ENCODE results near the gene MBNL1.

DNA sequence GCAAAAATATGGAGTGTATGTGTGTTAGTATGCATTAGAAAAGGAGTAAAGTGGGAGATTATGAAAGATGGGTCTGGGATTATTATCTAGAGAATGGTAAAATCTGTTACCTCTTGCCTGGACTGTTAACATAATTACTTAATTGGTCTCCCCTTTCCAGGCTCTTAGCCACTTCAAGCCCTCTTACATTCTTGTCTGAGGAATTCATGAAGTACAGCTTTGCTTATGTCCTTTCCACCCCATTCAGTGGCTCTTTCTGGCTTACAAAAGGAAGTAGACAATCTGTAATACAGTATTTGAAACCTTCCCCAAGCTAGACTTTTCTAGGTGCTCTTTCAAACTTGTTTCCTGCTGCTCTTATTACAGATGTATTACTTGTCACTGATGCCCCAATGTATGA lies 129.8 kb downstream of the MBNL1 start:
- no peak for TF ChIP-seq CTCF (conservative IDR thresholded peaks at IDR 0.05 in 1 of 2, IDR thresholded peaks at IDR 0.05 in 1 of 2; ENCODE audit: extremely low read depth in 1 of 2, insufficient read depth in 1 of 2, low read depth in 1 of 2, low read length in 2 of 2)
- no peak for TF ChIP-seq EZH2 (IDR thresholded peaks at IDR 0.05; ENCODE audit: borderline replicate concordance, low read length)

All from mammary epithelial cell (primary cell).